Neuronal stem cell (in vitro differentiated cells): ENCODE data around the gene MACF1.
A peak's percentile ranks its signal among the peaks of the same experiment; 100 is the strongest.

Experiments used
- DNase-seq: peaks from one replicate; pipeline ENCODE4 v3.0.0-alpha.2; 2013; ENCODE audit warnings: low spot score
- H2AFZ ChIP-seq: one replicate; pipeline ENCODE4 v1.6.1; 2013; ENCODE audit warnings: mild to moderate bottlenecking, low read length, inconsistent platforms
- H2AK5ac ChIP-seq: 2 replicates; pipeline ENCODE4 v1.6.1; 2013; ENCODE audit warnings: low read depth, mild to moderate bottlenecking, inconsistent platforms, low read length, moderate library complexity, mixed read lengths
- H2BK120ac ChIP-seq: 2 replicates; pipeline ENCODE4 v1.6.1; 2013; ENCODE audit warnings: low read depth, mild to moderate bottlenecking, inconsistent platforms, low read length, moderate library complexity, mixed read lengths
- H2BK12ac ChIP-seq: one replicate; pipeline ENCODE4 v1.6.1; 2013; ENCODE audit warnings: low read length, inconsistent platforms
- H2BK15ac ChIP-seq: 2 replicates; pipeline ENCODE4 v1.6.1; 2013; ENCODE audit warnings: mild to moderate bottlenecking, low read length, inconsistent platforms, mixed read lengths
- H2BK5ac ChIP-seq: one replicate; pipeline ENCODE4 v1.6.1; 2013; ENCODE audit warnings: inconsistent platforms, mild to moderate bottlenecking, low read length, moderate library complexity
- H3K14ac ChIP-seq: one replicate; pipeline ENCODE4 v1.6.1; 2013; ENCODE audit warnings: low read length, inconsistent platforms
- H3K18ac ChIP-seq: 2 replicates; pipeline ENCODE4 v1.6.1; 2013; ENCODE audit warnings: low read length, inconsistent platforms
- H3K23ac ChIP-seq: 2 replicates; pipeline ENCODE4 v1.6.1; 2013; ENCODE audit warnings: low read depth, mild to moderate bottlenecking, mixed read lengths, low read length, inconsistent platforms; ENCODE audit not compliant: poor library complexity
- H3K27ac ChIP-seq: replicated peaks from 3 replicates; pipeline ENCODE4 v1.5.1; 2013; ENCODE audit warnings: low read length, inconsistent platforms
- H3K27me3 ChIP-seq, 3 experiments: 2 replicates each; pipeline ENCODE4 v1.6.1; 2013; ENCODE audit warnings: low read length in 3 of 3, mild to moderate bottlenecking in 2 of 3, inconsistent platforms in 1 of 3, low read depth in 1 of 3, mixed read lengths in 1 of 3, moderate library complexity in 1 of 3; ENCODE audit not compliant: control insufficient read depth in 3 of 3, insufficient read depth in 3 of 3
- H3K36me3 ChIP-seq, 2 donors: replicated peaks in 1 of 2; 2 replicates each; pipeline ENCODE4 v1.6.1; 2013; ENCODE audit warnings: low read length in 2 of 2; ENCODE audit not compliant: control insufficient read depth in 2 of 2, insufficient read depth in 2 of 2
- H3K4ac ChIP-seq: 2 replicates; pipeline ENCODE4 v1.6.1; 2013; ENCODE audit warnings: inconsistent platforms, mild to moderate bottlenecking, low read length, moderate library complexity
- H3K4me1 ChIP-seq, 2 donors: 1 replicate in 1 of 2; 2 replicates in 1 of 2; pipeline ENCODE4 v1.6.1; 2013; ENCODE audit warnings: low read length in 2 of 2, low read depth in 1 of 2; ENCODE audit not compliant: control insufficient read depth in 2 of 2, insufficient read depth in 1 of 2
- H3K4me2 ChIP-seq: one replicate; pipeline ENCODE4 v1.6.1; 2013; ENCODE audit warnings: mild to moderate bottlenecking, low read length, inconsistent platforms; ENCODE audit not compliant: insufficient read depth, poor library complexity, severe bottlenecking
- H3K4me3 ChIP-seq, 2 donors: 2 replicates each; pipeline ENCODE4 v1.5.1; 2013; ENCODE audit warnings: low read length in 2 of 2, mild to moderate bottlenecking in 2 of 2, inconsistent platforms in 1 of 2, moderate library complexity in 1 of 2
- H3K79me1 ChIP-seq: one replicate; pipeline ENCODE4 v1.6.1; 2013; ENCODE audit warnings: low read depth, mild to moderate bottlenecking, inconsistent platforms, low read length, moderate library complexity
- H3K9ac ChIP-seq: one replicate; pipeline ENCODE4 v1.6.1; 2013; ENCODE audit warnings: mild to moderate bottlenecking, low read depth, low read length, inconsistent platforms; ENCODE audit not compliant: poor library complexity
- H3K9me3 ChIP-seq, 2 donors: replicated peaks in 1 of 2; 2 replicates each; pipeline versions ENCODE3 to v1.6.1; 2013; ENCODE audit warnings: low read length in 2 of 2, mild to moderate bottlenecking in 2 of 2, inconsistent platforms in 1 of 2, low read depth in 1 of 2, mixed read lengths in 1 of 2, moderate library complexity in 1 of 2; ENCODE audit not compliant: control insufficient read depth in 2 of 2, insufficient read depth in 1 of 2
- H4K8ac ChIP-seq: one replicate; pipeline ENCODE4 v1.6.1; 2013; ENCODE audit warnings: low read depth, mild to moderate bottlenecking, inconsistent platforms, low read length, moderate library complexity
- H4K91ac ChIP-seq: one replicate; pipeline ENCODE4 v1.6.1; 2013; ENCODE audit warnings: low read length, low read depth, mild to moderate bottlenecking, inconsistent platforms; ENCODE audit not compliant: poor library complexity
- WGBS, 2 donors: extraction: QIAGEN DNeasy Blood & Tissue Kit; methylation state at CpG; one replicate each; pipeline ENCODE4 v1.1.7; 2013; ENCODE audit warnings: missing lambda C conversion rate in 2 of 2, mixed read lengths in 1 of 2; ENCODE audit not compliant: insufficient read length in 2 of 2, insufficient replicate concordance in 1 of 2; ENCODE audit errors: extremely low coverage in 2 of 2; 5-methylcytosine and 5-hydroxymethylcytosine counted together

MACF1 gene

GRCh38 chr1:39287541-39287940 is 83.0 kb downstream of the MACF1 start:
- H3K4me2 ChIP-seq, result no peak overlapping the region
- H3K27ac ChIP-seq, result no peak overlapping the region
- H3K36me3 ChIP-seq, result peaks cover 36 to 93% of the 10 kb centered on the region in 2 donors
- H2AFZ ChIP-seq, result no peak overlapping the region
- H3K9me3 ChIP-seq, result peaks cover 0 to 2% of the 10 kb centered on the region in 2 donors
- no peak overlapping the region for H2BK120ac ChIP-seq
- no peak overlapping the region for H4K8ac ChIP-seq
- H3K18ac ChIP-seq, result no peak overlapping the region
- no peak overlapping the region for H2BK12ac ChIP-seq
- no peak overlapping the region for H4K91ac ChIP-seq
- DNase-seq, result no peak
- no peak overlapping the region for H3K14ac ChIP-seq
- no peak overlapping the region for H3K9ac ChIP-seq
- H3K79me1 ChIP-seq, result no peaks in the 10 kb centered on the region
- no peak overlapping the region for H3K23ac ChIP-seq
- no peak overlapping the region for H2BK15ac ChIP-seq
- WGBS, 2 donors, result no CpG with 5 or more reads among the region's 1 CpG
- H3K4me1 ChIP-seq, result no peaks in the 10 kb centered on the region
- H3K4me3 ChIP-seq, result no peak overlapping the region
- H3K4ac ChIP-seq, result no peak overlapping the region
- H2AK5ac ChIP-seq, result no peak overlapping the region
- H3K27me3 ChIP-seq, result no peaks in the 10 kb centered on the region
- H2BK5ac ChIP-seq, result no peak overlapping the region

GRCh38 chr1:39288735-39289465 is 84.4 kb downstream of the MACF1 start:
- no CpG with 5 or more reads among the region's 5 CpGs for WGBS, 2 donors
- H2AK5ac ChIP-seq, result no peak overlapping the region
- H4K8ac ChIP-seq, result no peak overlapping the region

GRCh38 chr1:39292401-39292800 is 87.9 kb downstream of the MACF1 start:
- Histone ChIP-seq H2AFZ (no peak overlapping the region), H3K18ac (no peak overlapping the region), H4K91ac (no peak overlapping the region), H2BK15ac (no peak overlapping the region), H4K8ac (no peak overlapping the region), H3K4me2 (no peak overlapping the region), H3K27me3 (no peaks in the 10 kb centered on the region), H3K79me1 (no peaks in the 10 kb centered on the region), H3K27ac (peak overlapping the region; percentile 16), H2AK5ac (no peak overlapping the region), H3K4me1 (peaks cover 2 to 5% of the 10 kb centered on the region in 2 donors), H3K4me3 (no peak overlapping the region), H2BK120ac (no peak overlapping the region), H3K9me3 (no peaks in the 10 kb centered on the region), H3K36me3 (peaks cover 28 to 88% of the 10 kb centered on the region in 2 donors), H3K14ac (no peak overlapping the region), H2BK5ac (no peak overlapping the region), H3K4ac (no peak overlapping the region), H3K9ac (no peak overlapping the region), H2BK12ac (no peak overlapping the region), H3K23ac (no peak overlapping the region)
- WGBS, 2 donors, result no CpG with 5 or more reads among the region's 1 CpG
- no peak for DNase-seq

More at GRCh38 chr1:39288735-39289465, 84.4 kb downstream of the MACF1 start:
- H3K14ac ChIP-seq, result no peak overlapping the region
- no peak overlapping the region for H3K4ac ChIP-seq
- H2AFZ ChIP-seq, result no peak overlapping the region
- H3K4me3 ChIP-seq, result no peak overlapping the region
- H2BK12ac ChIP-seq, result no peak overlapping the region
- no peak overlapping the region for H2BK15ac ChIP-seq
- DNase-seq, result no peak
- no peak overlapping the region for H2BK5ac ChIP-seq
- no peak overlapping the region for H4K91ac ChIP-seq
- H3K9ac ChIP-seq, result no peak overlapping the region
- no peaks in the 10 kb centered on the region for H3K27me3 ChIP-seq
- H3K27ac ChIP-seq, result no peak overlapping the region
- peaks cover 2 to 5% of the 10 kb centered on the region in 2 donors for H3K4me1 ChIP-seq
- no peaks in the 10 kb centered on the region for H3K79me1 ChIP-seq
- no peak overlapping the region for H3K4me2 ChIP-seq
- no peak overlapping the region for H3K23ac ChIP-seq
- H3K36me3 ChIP-seq, result peaks cover 32 to 93% of the 10 kb centered on the region in 2 donors
- H2BK120ac ChIP-seq, result no peak overlapping the region
- no peak overlapping the region for H3K18ac ChIP-seq
- H3K9me3 ChIP-seq, result peaks cover 0 to 2% of the 10 kb centered on the region in 2 donors

- no peak overlapping the region for H2BK5ac ChIP-seq
- H3K23ac ChIP-seq, result no peak overlapping the region
- H3K4me3 ChIP-seq, result no peak overlapping the region
- DNase-seq, result peak; percentile 20
- H3K9me3 ChIP-seq, result no peaks in the 10 kb centered on the region
- no peak overlapping the region for H3K27ac ChIP-seq
- no peak overlapping the region for H3K4me2 ChIP-seq
- H3K4me1 ChIP-seq, result peaks cover 2 to 5% of the 10 kb centered on the region in 2 donors
- H2AFZ ChIP-seq, result no peak overlapping the region
- no CpG with 5 or more reads among the region's 3 CpGs for WGBS, 2 donors
- H2BK15ac ChIP-seq, result no peak overlapping the region
- no peaks in the 10 kb centered on the region for H3K79me1 ChIP-seq
- H2AK5ac ChIP-seq, result no peak overlapping the region
- no peak overlapping the region for H3K9ac ChIP-seq
- H3K36me3 ChIP-seq, result peaks cover 27 to 88% of the 10 kb centered on the region in 2 donors
- H2BK120ac ChIP-seq, result no peak overlapping the region
- H3K18ac ChIP-seq, result no peak overlapping the region
- H2BK12ac ChIP-seq, result no peak overlapping the region
- no peak overlapping the region for H4K91ac ChIP-seq
- no peak overlapping the region for H3K4ac ChIP-seq
- H4K8ac ChIP-seq, result no peak overlapping the region
- no peak overlapping the region for H3K14ac ChIP-seq
- no peaks in the 10 kb centered on the region for H3K27me3 ChIP-seq
Measured at GRCh38 chr1:39293375-39294070, 89.0 kb downstream of the MACF1 start.
